D721Med (cell line): Measurements from ENCODE around the gene METTL13.

ENCODE experiments used
- DNase-seq: peaks from one replicate; pipeline ENCODE4 v3.0.0; 2011; ENCODE audit warnings: low spot score; ENCODE audit not compliant: insufficient read length
- FAIRE-seq: peaks from 2 replicates; lab custom pipeline; 2011; peaks lifted over from hg19 to GRCh38; lab: Jason Lieb, UNC
- CTCF ChIP-seq: IDR thresholded peaks from 2 replicates; pipeline ENCODE4 v1.5.1; 2012; ENCODE audit warnings: mild to moderate bottlenecking, control low read depth; ENCODE audit not compliant: insufficient read depth; ENCODE audit errors: missing control alignments

The METTL13 gene

DNA sequence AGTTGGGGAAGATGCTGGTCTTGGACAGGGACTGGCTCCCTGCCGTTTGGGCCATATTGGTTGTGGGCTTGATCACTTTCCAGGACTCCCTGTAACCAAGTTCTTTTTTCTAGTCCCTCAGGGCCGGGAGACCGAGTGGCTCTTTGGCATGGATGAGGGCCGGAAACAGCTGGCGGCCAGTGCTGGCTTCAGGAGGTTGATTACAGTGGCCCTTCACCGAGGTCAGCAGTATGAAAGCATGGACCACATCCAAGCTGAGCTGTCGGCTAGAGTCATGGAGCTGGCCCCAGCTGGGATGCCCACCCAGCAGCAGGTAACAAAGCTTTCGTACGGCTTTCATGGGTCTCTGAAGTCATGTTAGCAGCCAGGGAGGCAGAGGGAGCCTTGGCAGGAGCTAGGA is 4.3 kb downstream of the METTL13 start:
- no peak for TF ChIP-seq CTCF
- FAIRE-seq (no peak), DNase-seq (no peak)

GRCh38 chr1:171786534-171786933 is 5.1 kb downstream of the METTL13 start:
- DNase-seq: no peak
- no peak for FAIRE-seq
- TF ChIP-seq CTCF: no peak

- no peak for DNase-seq
- FAIRE-seq: no peak
- TF ChIP-seq CTCF: no peak
Measured at GRCh38 chr1:171787686-171788480, 6.4 kb downstream of the METTL13 start.

- DNase-seq: no peak
- no peak for TF ChIP-seq CTCF
- FAIRE-seq: no peak
Measured at GRCh38 chr1:171788696-171789095, 7.2 kb downstream of the METTL13 start.

DNA sequence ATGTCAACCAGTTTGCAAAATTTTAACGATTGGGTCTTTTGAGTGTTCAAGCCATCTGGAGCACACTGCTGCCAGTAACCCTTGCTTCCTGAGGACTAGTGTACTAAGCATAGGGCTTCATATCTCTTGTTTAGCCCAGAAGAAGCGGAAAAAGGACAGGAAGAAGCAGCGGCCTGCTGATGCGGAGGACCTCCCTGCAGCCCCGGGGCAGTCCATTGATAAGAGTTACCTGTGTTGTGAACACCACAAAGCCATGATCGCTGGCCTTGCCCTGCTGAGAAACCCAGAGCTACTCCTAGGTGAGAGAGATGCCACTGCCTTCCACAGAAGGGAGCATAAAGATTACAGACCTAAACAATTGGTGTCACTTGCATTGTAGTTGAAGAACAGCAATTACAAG is 8.9 kb downstream of the METTL13 start:
- FAIRE-seq (no peak), DNase-seq (no peak)
- no peak for TF ChIP-seq CTCF

DNA sequence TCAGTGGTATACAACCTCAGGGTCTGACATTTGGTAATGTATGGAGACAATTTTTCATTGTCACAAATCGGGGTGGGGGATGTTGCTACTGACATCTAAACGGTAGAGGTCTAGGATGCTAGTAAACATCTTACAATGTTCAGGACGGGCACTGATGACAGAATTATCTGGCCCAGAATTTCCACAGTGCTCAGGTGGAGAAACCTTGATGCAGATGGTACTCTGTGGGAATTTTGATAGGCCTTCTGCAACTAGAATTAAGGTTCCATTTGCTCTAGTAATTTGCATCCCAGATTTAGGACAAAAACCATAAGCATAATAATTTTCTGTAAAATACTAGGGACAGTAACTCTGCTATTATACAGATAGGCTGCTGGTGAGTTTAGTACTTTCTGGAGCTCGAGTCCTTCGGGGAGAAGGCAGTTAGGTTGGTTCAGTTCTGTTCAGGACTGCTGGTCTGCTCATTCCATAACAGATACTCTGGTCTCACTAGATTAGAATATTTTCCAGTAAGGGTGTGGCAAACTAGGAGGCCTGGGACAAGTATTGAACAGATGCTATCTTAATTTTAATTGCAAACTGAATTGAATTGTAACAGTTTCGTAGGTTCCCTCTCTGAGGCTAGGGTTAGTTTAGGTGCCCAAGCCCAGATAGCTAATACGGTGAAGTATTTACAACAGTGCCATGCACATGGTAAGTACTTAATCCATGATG is 11.4 kb downstream of the METTL13 start:
- no peak for TF ChIP-seq CTCF
- FAIRE-seq (no peak), DNase-seq (no peak)

GRCh38 chr1:171793636-171794035 is 12.2 kb downstream of the METTL13 start:
- FAIRE-seq (no peak), DNase-seq (no peak)
- TF ChIP-seq CTCF: no peak
